Cerebellar cortex (tissue), 1 donor: ENCODE results near the gene VMAC.
"Not testable (repeated sequence)": the region's sequence is repeated elsewhere in the genome, so short reads cannot be mapped to it uniquely, and the experiment has no call there.

Experiments
- DNase-seq: peaks from one replicate; pipeline ENCODE4 v3.0.0-alpha.2; 2015; ENCODE audit warnings: low spot score

Gene VMAC

GRCh38 chr19:5904352-5905113, at the start of gene VMAC:
Gene VMAC (plus strand): TSS chr19:5904872. CDS start chr19:5904891, 19 bp downstream.
- peak; percentile 100 for DNase-seq

DNA sequence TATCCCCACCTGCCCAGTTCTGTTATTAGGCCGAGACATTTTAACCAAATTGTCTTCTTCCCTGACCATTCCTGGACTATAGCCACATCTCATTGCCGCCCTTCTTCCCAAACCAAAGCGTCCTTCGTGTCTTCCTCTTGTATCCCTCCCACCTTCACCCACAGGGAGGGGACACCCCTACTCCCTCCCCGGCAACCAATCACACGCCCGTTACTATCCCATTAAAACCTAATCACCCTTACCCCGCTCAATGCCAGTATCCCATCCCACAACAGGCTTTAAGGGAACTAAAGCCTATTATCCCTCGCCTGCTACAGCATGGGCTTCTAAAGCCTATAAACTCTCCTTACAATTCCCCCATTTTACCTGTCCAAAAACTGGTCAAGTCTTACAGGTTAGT, 49.5 kb upstream of the VMAC start:
- DNase-seq, result not testable (repeated sequence)

GRCh38 chr19:5857203-5858081, 47.2 kb upstream of the VMAC start:
- DNase-seq, result no peak

- no peak for DNase-seq
These were observed 41.5 kb upstream of the VMAC start for GRCh38 chr19:5863030-5863665.

- DNase-seq, result no peak
These were observed 40.5 kb upstream of the VMAC start for GRCh38 chr19:5864013-5864720.

- DNase-seq, result no peak
These were observed 39.8 kb upstream of the VMAC start for GRCh38 chr19:5864725-5865486.

DNA sequence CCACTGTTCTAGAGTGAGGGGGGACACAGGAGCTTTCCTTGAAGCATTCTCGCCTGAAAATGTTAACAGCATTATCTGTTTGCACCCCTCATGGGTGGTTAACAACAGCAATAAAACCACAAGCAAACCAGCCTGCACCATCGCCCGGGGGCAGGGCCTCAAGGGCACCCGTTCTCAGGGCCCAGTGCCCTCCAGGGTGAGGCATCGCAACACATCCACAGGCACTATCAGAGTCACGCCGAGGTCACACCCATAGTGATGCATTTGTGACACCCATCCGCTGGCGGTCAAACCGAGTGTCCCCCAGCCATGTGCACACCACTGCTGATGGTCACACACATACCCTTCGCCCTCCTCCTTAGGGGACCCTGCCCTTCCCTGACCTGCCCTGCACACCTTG, 38.9 kb upstream of the VMAC start:
- no peak for DNase-seq

GRCh38 chr19:5867201-5868136, 37.2 kb upstream of the VMAC start:
- DNase-seq, result no peak

- DNase-seq, result no peak
These were observed 33.7 kb upstream of the VMAC start for GRCh38 chr19:5870986-5871394.

DNA sequence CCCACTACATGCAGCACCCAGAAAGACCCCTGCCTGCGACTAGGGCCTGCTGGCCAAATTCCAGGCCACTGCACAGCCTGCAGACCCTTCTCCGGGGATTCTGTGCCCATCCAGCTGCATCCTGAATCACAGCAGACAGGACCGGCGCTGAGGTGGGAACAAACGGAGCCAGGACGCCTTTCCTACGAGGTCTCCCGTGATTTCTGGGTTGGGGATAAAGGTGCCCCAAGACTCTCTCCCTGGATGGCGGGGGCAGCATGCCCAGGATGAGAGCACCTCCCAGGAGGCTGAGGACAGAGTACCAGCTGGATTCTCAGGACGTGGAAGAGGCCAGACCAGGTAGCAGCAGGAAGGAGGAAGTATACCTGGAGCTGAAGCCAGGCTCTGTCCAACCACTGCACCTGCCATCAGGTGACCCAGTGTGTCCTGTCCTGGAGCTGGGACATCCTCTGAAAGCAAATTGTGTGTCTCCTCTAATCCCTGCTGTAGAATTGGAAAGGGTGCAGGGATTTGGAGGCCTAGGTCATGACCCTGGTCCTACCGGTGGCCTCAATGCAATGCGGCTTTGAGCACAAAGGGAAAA, 31.0 kb upstream of the VMAC start:
- no peak for DNase-seq

GRCh38 chr19:5874496-5874895, 30.2 kb upstream of the VMAC start:
- not testable (repeated sequence) for DNase-seq

DNA sequence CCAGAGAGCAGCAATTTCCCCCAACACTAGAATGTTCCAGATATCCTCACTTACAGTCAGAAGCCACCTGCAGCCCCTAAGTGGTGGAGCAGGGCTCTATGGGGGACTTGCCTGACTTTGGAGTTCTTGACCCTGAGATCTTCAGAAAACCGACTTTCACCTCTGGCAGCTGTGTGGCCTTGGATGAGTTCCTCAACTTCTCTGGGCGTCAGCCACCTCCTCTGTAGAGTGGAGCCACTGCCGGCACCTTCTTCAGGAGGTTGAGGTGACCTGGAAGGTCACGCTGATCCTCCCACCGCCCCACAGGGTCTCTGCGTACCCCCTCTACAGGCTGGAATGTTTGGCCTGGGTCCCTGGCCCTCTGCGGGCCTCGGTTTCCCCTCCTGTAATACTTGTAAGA, 27.2 kb upstream of the VMAC start:
- no peak for DNase-seq

GRCh38 chr19:5877882-5878281, 26.8 kb upstream of the VMAC start:
- no peak for DNase-seq

- DNase-seq, result no peak
These were observed 24.5 kb upstream of the VMAC start for GRCh38 chr19:5880196-5880595.

GRCh38 chr19:5880604-5881078, 24.0 kb upstream of the VMAC start:
- no peak for DNase-seq

DNA sequence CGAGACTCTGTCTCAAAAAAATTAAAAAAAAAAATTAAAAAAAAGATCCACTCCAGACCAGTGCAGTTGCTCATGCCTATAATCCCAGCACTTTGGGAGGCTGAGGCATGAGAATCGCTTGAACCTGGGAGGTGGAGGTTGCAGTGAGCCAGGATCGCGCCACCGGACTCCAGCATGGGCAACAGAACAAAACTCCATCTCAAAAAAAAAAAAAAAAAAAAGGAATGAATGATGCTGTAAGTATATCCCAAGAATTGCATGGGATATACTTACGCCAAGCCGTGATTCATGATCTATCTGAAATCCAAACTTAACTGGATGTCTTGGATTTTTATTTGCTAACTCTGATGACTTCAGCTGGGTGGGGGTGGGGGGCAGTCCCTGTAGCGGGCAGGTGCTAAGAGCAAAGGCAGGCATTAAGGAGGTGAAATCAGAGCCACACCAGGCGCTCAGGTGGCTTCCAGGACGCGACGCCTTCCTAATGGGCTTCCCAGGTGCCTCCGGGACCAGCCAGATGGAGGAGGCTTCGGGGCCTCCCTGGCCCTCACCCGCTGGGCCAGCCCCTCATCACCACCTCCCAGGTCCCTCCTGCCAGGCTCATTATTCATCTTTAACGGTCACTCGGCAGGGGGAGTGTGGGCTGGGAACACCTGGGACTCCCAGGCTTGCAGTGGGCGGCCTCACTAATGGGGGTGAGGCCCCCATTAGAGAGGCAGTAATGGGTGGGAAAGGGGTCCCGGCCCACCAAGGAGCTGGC, 23.0 kb upstream of the VMAC start:
- no peak for DNase-seq

- DNase-seq, result no peak
These were observed 22.2 kb upstream of the VMAC start for GRCh38 chr19:5882421-5882968.

- not testable (repeated sequence) for DNase-seq
These were observed 21.4 kb upstream of the VMAC start for GRCh38 chr19:5883157-5883873.
